ENCODE results near the gene GNAQ. TPM values are rescaled to one million over a fixed set of nuclear protein-coding genes. Genes with fewer than 3 reads are reported as not detected.

Gene GNAQ
- polyA plus RNA-seq, 2 of the 4 experiments (the other 2 are of a cell fraction) = 17.9 to 60.0 TPM

DNA sequence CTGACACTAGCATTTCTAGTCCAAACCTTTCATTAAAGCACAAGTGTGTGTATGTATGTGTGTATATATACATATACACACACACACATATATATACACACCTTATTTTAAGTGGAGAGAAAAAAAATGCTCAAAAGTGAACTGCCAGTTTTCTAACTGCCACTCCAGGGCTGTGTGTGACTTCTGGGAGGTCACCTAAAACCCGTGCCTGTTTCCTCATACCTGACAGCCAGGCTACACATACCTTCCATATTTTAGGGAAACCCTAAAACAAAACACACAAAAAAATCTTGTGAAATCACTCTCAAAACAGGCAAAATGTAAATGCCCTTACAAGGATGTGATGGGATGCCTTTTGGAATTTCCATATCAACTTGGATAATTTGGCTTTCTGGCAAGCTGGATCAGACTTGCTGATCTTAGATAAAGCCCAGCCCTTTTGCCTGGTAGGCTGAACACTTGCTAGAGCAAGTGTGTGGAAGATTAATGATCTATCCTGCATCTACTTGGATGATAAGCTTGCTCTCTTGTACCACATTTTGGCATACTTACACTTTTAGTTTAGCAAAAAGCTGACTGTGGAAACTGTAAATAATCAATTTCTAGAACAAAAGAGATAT, 127.8 kb downstream of the GNAQ start:
- ChIA-PET CTCF (interaction anchor here (0.9 to 2.1 kb wide), 5 partner anchors 12 to 132 kb away, joined by 3 to 5 read pairs (median 4); no protein-coding TSS in a partner anchor), POLR2A (no interaction called here)
- TF ChIP-seq FOSB (CRISPR knock-in tag; IDR thresholded peaks at IDR 0.05) (no peak), ZFP36 (IDR thresholded peaks at IDR 0.05; ENCODE audit: borderline replicate concordance, partially characterized antibody) (no peak), ZSCAN20 (CRISPR knock-in tag; IDR thresholded peaks at IDR 0.05) (no peak)
- DNase-seq (ENCODE audit: low read depth in 1 of 2, low spot score in 1 of 2) = no peak
- H3K9me3 ChIP-seq = no peaks in the 10 kb centered on the region
- ATAC-seq = no peak
- peaks cover 16% of the 10 kb centered on the region for H3K4me1 ChIP-seq
- no peak overlapping the region for H3K27ac ChIP-seq
- WGBS (ENCODE audit: missing lambda C conversion rate) = 76% methylated on average over 1 of the region's 1 CpG
- no peak overlapping the region for H3K4me2 ChIP-seq
- FAIRE-seq = no peak
- no peak overlapping the region for H3K4me3 ChIP-seq

DNA sequence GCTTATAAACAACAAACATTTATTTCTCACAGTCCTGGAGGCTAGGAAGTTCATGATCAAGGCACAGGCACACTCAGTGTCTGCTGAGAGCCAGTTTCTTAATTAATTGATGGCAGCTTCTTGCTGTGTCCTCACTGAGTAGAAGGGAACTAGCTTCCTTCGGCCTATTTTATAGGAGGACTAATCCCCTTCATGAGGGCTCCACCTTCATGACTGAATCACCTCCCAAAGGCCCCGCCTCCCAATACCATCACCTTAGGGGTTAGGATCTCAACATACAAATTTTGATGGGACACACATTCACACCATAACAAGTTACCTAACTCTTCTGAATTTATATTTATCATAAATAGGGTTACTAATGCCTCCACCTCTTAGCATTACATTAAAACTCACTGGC, 129.8 kb downstream of the GNAQ start:
- no peak for FAIRE-seq
- ChIA-PET POLR2A (no interaction called here), CTCF (interaction anchor here (1.0 kb wide), 1 partner anchor 15 kb away, joined by 3 read pairs; no protein-coding TSS in a partner anchor)
- no peak for ATAC-seq
- no peak for DNase-seq (ENCODE audit: low read depth in 1 of 2, low spot score in 1 of 2)
- Histone ChIP-seq H3K4me1 (peaks cover under 1% of the 10 kb centered on the region; the same call in 2 of the 3 replicates), H3K27ac (no peak overlapping the region), H3K4me2 (no peak overlapping the region), H3K4me3 (no peak overlapping the region), H3K9me3 (no peaks in the 10 kb centered on the region)
- TF ChIP-seq EHF (CRISPR knock-in tag; IDR thresholded peaks at IDR 0.05) = no peak
- TF ChIP-seq, protein P1, sequence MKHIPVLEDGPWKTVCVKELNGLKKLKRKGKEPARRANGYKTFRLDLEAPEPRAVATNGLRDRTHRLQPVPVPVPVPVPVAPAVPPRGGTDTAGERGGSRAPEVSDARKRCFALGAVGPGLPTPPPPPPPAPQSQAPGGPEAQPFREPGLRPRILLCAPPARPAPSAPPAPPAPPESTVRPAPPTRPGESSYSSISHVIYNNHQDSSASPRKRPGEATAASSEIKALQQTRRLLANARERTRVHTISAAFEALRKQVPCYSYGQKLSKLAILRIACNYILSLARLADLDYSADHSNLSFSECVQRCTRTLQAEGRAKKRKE (CRISPR knock-in tag; IDR thresholded peaks at IDR 0.05; ENCODE audit: low read depth) = no peak
- TF ChIP-seq, protein P2, sequence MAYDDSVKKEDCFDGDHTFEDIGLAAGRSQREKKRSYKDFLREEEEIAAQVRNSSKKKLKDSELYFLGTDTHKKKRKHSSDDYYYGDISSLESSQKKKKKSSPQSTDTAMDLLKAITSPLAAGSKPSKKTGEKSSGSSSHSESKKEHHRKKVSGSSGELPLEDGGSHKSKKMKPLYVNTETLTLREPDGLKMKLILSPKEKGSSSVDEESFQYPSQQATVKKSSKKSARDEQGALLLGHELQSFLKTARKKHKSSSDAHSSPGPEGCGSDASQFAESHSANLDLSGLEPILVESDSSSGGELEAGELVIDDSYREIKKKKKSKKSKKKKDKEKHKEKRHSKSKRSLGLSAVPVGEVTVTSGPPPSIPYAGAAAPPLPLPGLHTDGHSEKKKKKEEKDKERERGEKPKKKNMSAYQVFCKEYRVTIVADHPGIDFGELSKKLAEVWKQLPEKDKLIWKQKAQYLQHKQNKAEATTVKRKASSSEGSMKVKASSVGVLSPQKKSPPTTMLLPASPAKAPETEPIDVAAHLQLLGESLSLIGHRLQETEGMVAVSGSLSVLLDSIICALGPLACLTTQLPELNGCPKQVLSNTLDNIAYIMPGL (CRISPR knock-in tag; IDR thresholded peaks at IDR 0.05; ENCODE audit: borderline replicate concordance) = no peak
- TF ChIP-seq ZC3H11A (IDR thresholded peaks at IDR 0.05) = no peak
- TF ChIP-seq MYC (IDR thresholded peaks at IDR 0.05; ENCODE audit: borderline replicate concordance, low read length) = no peak
- TF ChIP-seq, protein P3, sequence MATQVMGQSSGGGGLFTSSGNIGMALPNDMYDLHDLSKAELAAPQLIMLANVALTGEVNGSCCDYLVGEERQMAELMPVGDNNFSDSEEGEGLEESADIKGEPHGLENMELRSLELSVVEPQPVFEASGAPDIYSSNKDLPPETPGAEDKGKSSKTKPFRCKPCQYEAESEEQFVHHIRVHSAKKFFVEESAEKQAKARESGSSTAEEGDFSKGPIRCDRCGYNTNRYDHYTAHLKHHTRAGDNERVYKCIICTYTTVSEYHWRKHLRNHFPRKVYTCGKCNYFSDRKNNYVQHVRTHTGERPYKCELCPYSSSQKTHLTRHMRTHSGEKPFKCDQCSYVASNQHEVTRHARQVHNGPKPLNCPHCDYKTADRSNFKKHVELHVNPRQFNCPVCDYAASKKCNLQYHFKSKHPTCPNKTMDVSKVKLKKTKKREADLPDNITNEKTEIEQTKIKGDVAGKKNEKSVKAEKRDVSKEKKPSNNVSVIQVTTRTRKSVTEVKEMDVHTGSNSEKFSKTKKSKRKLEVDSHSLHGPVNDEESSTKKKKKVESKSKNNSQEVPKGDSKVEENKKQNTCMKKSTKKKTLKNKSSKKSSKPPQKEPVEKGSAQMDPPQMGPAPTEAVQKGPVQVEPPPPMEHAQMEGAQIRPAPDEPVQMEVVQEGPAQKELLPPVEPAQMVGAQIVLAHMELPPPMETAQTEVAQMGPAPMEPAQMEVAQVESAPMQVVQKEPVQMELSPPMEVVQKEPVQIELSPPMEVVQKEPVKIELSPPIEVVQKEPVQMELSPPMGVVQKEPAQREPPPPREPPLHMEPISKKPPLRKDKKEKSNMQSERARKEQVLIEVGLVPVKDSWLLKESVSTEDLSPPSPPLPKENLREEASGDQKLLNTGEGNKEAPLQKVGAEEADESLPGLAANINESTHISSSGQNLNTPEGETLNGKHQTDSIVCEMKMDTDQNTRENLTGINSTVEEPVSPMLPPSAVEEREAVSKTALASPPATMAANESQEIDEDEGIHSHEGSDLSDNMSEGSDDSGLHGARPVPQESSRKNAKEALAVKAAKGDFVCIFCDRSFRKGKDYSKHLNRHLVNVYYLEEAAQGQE (IDR thresholded peaks at IDR 0.05) = no peak
- no peak for TF ChIP-seq CBX8 (IDR thresholded peaks at IDR 0.05)
- no peak for TF ChIP-seq FOSL2 (IDR thresholded peaks at IDR 0.05)
- no peak for TF ChIP-seq FOSL2 (CRISPR knock-in tag; IDR thresholded peaks at IDR 0.05)
- no peak for TF ChIP-seq GATA3 (IDR thresholded peaks at IDR 0.05; ENCODE audit: borderline replicate concordance)
- TF ChIP-seq POLR2AphosphoS2 (conservative IDR thresholded peaks at IDR 0.05; ENCODE audit: low read length) = no peak
- no peak for TF ChIP-seq SREBF2 (IDR thresholded peaks at IDR 0.05)
- TF ChIP-seq HOXB5 (CRISPR knock-in tag; IDR thresholded peaks at IDR 0.05) = no peak
- no peak for TF ChIP-seq SMC3 (IDR thresholded peaks at IDR 0.05)
- TF ChIP-seq POLR2A (IDR thresholded peaks at IDR 0.05; ENCODE audit: low read length) = no peak
- no peak for TF ChIP-seq HOXB13 (CRISPR knock-in tag; IDR thresholded peaks at IDR 0.05; ENCODE audit: low read depth)
- 93% methylated on average over 2 of the region's 2 CpGs for WGBS (ENCODE audit: missing lambda C conversion rate)
